Astrocyte of the cerebellum (primary cell): ENCODE measurements around the gene SPEM2.

Source experiments
- DNase-seq: peaks from one replicate; pipeline ENCODE4 v3.0.0-alpha.2; 2011; ENCODE audit warnings: low read depth
- H3K4me3 ChIP-seq: 2 replicates; pipeline ENCODE4 v1.5.1; 2011; ENCODE audit warnings: mild to moderate bottlenecking, low read depth, low read length, moderate library complexity
- CTCF ChIP-seq: IDR thresholded peaks from 2 replicates; pipeline ENCODE4 v1.5.1; 2012; ENCODE audit warnings: low read length, low read depth, moderate library complexity, mild to moderate bottlenecking; ENCODE audit errors: missing control alignments
- in situ Hi-C: cut with HindIII; loops from 2 replicates; pipeline ENCODE4 v1.10.0; 2017; ENCODE audit warnings: low sequenced_read_pairs

The SPEM2 gene

GRCh38 chr17:7403043-7403726 lies 22.2 kb upstream of the SPEM2 start:
- TF ChIP-seq CTCF: no peak
- H3K4me3 ChIP-seq: peak overlapping the region; percentile 72
- no peak for DNase-seq
- in situ Hi-C loops: no loop called here

- DNase-seq: no peak
- no peak for TF ChIP-seq CTCF
- H3K4me3 ChIP-seq: peak overlapping the region; percentile 72
- in situ Hi-C loops: no loop called here
Observed at GRCh38 chr17:7403727-7403976, 21.8 kb upstream of the SPEM2 start.

GRCh38 chr17:7403977-7404736 lies 21.3 kb upstream of the SPEM2 start, which contains the start of gene TMEM256:
TMEM256 (minus strand) TSS chr17:7404097; CDS start chr17:7404084, 13 bp downstream.
- in situ Hi-C loops: no loop called here
- peak within 1 kb of the TSS; percentile 72 for H3K4me3 ChIP-seq
- no peak for TF ChIP-seq CTCF
- peak; percentile 99 for DNase-seq

- in situ Hi-C loops: no loop called here
- DNase-seq: no peak
- peak overlapping the region; percentile 72 for H3K4me3 ChIP-seq
- no peak for TF ChIP-seq CTCF
Observed at GRCh38 chr17:7404737-7405349, 20.6 kb upstream of the SPEM2 start.

GRCh38 chr17:7405350-7406234 lies 19.8 kb upstream of the SPEM2 start:
- TF ChIP-seq CTCF: no peak
- in situ Hi-C loops: no loop called here

GRCh38 chr17:7406235-7406825 lies 19.1 kb upstream of the SPEM2 start:
- no peak for DNase-seq
- peak overlapping the region; percentile 72 for H3K4me3 ChIP-seq
- TF ChIP-seq CTCF: no peak
- in situ Hi-C loops: no loop called here

More at GRCh38 chr17:7405350-7406234, 19.8 kb upstream of the SPEM2 start:
- peak overlapping the region; percentile 72 for H3K4me3 ChIP-seq
- no peak for DNase-seq
